Measurements from ENCODE around the gene HNRNPAB. TPM values are rescaled to one million over a fixed set of nuclear protein-coding genes. Genes with fewer than 3 reads are reported as not detected.
"Not testable (repeated sequence)": the region's sequence is repeated elsewhere in the genome, so short reads cannot be mapped to it uniquely, and the experiment has no call there.

Gene HNRNPAB
- total RNA-seq, 2 experiments from 2014 or later: 268 to 391 TPM

GRCh38 chr5:178238711-178239592 lies 34.6 kb downstream of the HNRNPAB start:
- Mint-ChIP-seq H3K4me1 (peaks cover 88% of the 10 kb centered on the region), H3K27ac (peak overlapping the region; percentile 99), H3K9me3 (ENCODE audit: low read depth) (no peaks in the 10 kb centered on the region), H3K4me3 (peak overlapping the region; percentile 62), H3K27me3 (no peaks in the 10 kb centered on the region), H3K36me3 (no peaks in the 10 kb centered on the region)
- CTCF ChIA-PET: interaction anchor here (1.4 to 3.9 kb wide), 4 partner anchors 10 to 28 kb away, joined by 3 to 22 read pairs (median 10); no protein-coding TSS in a partner anchor
- DNase-seq (peak; percentile 89), ATAC-seq (peak; percentile 63)

- not testable (repeated sequence) for H3K27me3 Mint-ChIP-seq; H3K36me3 Mint-ChIP-seq; H3K9me3 Mint-ChIP-seq (ENCODE audit: low read depth)
- ATAC-seq (peak; percentile 7), DNase-seq (peak; percentile 81)
- CTCF ChIA-PET: interaction anchor here (3.1 to 3.9 kb wide), 2 partner anchors 9 to 12 kb away, joined by 14 to 22 read pairs; no protein-coding TSS in a partner anchor
- H3K4me1 Mint-ChIP-seq: peaks cover 80% of the 10 kb centered on the region
- peak overlapping the region; percentile 98 for H3K27ac Mint-ChIP-seq
- peak overlapping the region; percentile 44 for H3K4me3 Mint-ChIP-seq
These were observed 35.4 kb downstream of the HNRNPAB start for GRCh38 chr5:178239626-178240301.

- H3K27me3 Mint-ChIP-seq: no peaks in the 10 kb centered on the region
- H3K27ac Mint-ChIP-seq: peak overlapping the region; percentile 98
- ATAC-seq: peak; percentile 7
- H3K9me3 Mint-ChIP-seq (ENCODE audit: low read depth): no peaks in the 10 kb centered on the region
- no peak for DNase-seq
- H3K4me1 Mint-ChIP-seq: peaks cover 74% of the 10 kb centered on the region
- H3K36me3 Mint-ChIP-seq: no peaks in the 10 kb centered on the region
- H3K4me3 Mint-ChIP-seq: peak overlapping the region; percentile 68
- CTCF ChIA-PET: interaction anchor here (0.7 to 1.2 kb wide), 3 partner anchors 9 to 19 kb away, joined by 3 to 7 read pairs (median 4); no protein-coding TSS in a partner anchor
These were observed 36.0 kb downstream of the HNRNPAB start for GRCh38 chr5:178240341-178240741.

- CTCF ChIA-PET: interaction anchor here (0.7 to 1.2 kb wide), 4 partner anchors 8 to 43 kb away, joined by 3 to 7 read pairs (median 4); no protein-coding TSS in a partner anchor
- peak; percentile 9 for ATAC-seq
These were observed 36.4 kb downstream of the HNRNPAB start for GRCh38 chr5:178240766-178241165.

GRCh38 chr5:178241231-178241663 lies 36.9 kb downstream of the HNRNPAB start:
- peak; percentile 79 for DNase-seq
- Mint-ChIP-seq H3K27ac (peak overlapping the region; percentile 98), H3K9me3 (ENCODE audit: low read depth) (no peaks in the 10 kb centered on the region), H3K36me3 (no peaks in the 10 kb centered on the region), H3K27me3 (no peaks in the 10 kb centered on the region), H3K4me3 (peak overlapping the region; percentile 68), H3K4me1 (peaks cover 65% of the 10 kb centered on the region)
- peak; percentile 31 for ATAC-seq
- CTCF ChIA-PET: interaction anchor here (0.6 to 1.2 kb wide), 5 partner anchors 8 to 43 kb away, joined by 3 to 7 read pairs (median 3); no protein-coding TSS in a partner anchor

More at GRCh38 chr5:178240766-178241165, 36.4 kb downstream of the HNRNPAB start:
- H3K27ac Mint-ChIP-seq: peak overlapping the region; percentile 98
- no peaks in the 10 kb centered on the region for H3K9me3 Mint-ChIP-seq (ENCODE audit: low read depth)
- peak overlapping the region; percentile 68 for H3K4me3 Mint-ChIP-seq
- no peaks in the 10 kb centered on the region for H3K36me3 Mint-ChIP-seq
- H3K27me3 Mint-ChIP-seq: no peaks in the 10 kb centered on the region
- no peak for DNase-seq
- peaks cover 70% of the 10 kb centered on the region for H3K4me1 Mint-ChIP-seq

GRCh38 chr5:178241688-178242231 lies 37.4 kb downstream of the HNRNPAB start:
- CTCF ChIA-PET: interaction anchor here (0.6 kb wide), 1 partner anchor 9 kb away, joined by 3 read pairs; no protein-coding TSS in a partner anchor

GRCh38 chr5:178242416-178242815 lies 38.1 kb downstream of the HNRNPAB start:
- Mint-ChIP-seq H3K27ac (peak overlapping the region; percentile 98), H3K36me3 (no peaks in the 10 kb centered on the region), H3K27me3 (no peaks in the 10 kb centered on the region), H3K4me1 (peaks cover 57% of the 10 kb centered on the region), H3K9me3 (ENCODE audit: low read depth) (no peaks in the 10 kb centered on the region), H3K4me3 (peak overlapping the region; percentile 21)
- ATAC-seq: no peak
- CTCF ChIA-PET: no interaction called here
- DNase-seq: no peak

More at GRCh38 chr5:178241688-178242231, 37.4 kb downstream of the HNRNPAB start:
- peaks cover 60% of the 10 kb centered on the region for H3K4me1 Mint-ChIP-seq
- no peaks in the 10 kb centered on the region for H3K27me3 Mint-ChIP-seq
- H3K9me3 Mint-ChIP-seq (ENCODE audit: low read depth): no peaks in the 10 kb centered on the region
- DNase-seq (no peak), ATAC-seq (peak; percentile 1)
- peak overlapping the region; percentile 98 for H3K27ac Mint-ChIP-seq
- H3K36me3 Mint-ChIP-seq: no peaks in the 10 kb centered on the region
- peak overlapping the region; percentile 68 for H3K4me3 Mint-ChIP-seq

GRCh38 chr5:178244576-178244975 lies 40.2 kb downstream of the HNRNPAB start:
- H3K4me3 Mint-ChIP-seq: no peak overlapping the region
- no peak overlapping the region for H3K27ac Mint-ChIP-seq
- H3K9me3 Mint-ChIP-seq (ENCODE audit: low read depth): no peaks in the 10 kb centered on the region
- DNase-seq: no peak
- ATAC-seq: no peak
- no peaks in the 10 kb centered on the region for H3K27me3 Mint-ChIP-seq
- H3K4me1 Mint-ChIP-seq: peaks cover 57% of the 10 kb centered on the region
- H3K36me3 Mint-ChIP-seq: peaks cover under 1% of the 10 kb centered on the region
- CTCF ChIA-PET: interaction anchor here (1.5 kb wide), 1 partner anchor 16 kb away, joined by 3 read pairs; no protein-coding TSS in a partner anchor

GRCh38 chr5:178245389-178245788 lies 41.1 kb downstream of the HNRNPAB start:
- peaks cover 59% of the 10 kb centered on the region for H3K4me1 Mint-ChIP-seq
- ATAC-seq (no peak), DNase-seq (no peak)
- H3K27ac Mint-ChIP-seq: no peak overlapping the region
- no peaks in the 10 kb centered on the region for H3K27me3 Mint-ChIP-seq
- no peaks in the 10 kb centered on the region for H3K9me3 Mint-ChIP-seq (ENCODE audit: low read depth)
- CTCF ChIA-PET: no interaction called here
- peaks cover 1% of the 10 kb centered on the region for H3K36me3 Mint-ChIP-seq
- no peak overlapping the region for H3K4me3 Mint-ChIP-seq

- Mint-ChIP-seq H3K4me1 (peaks cover 51% of the 10 kb centered on the region), H3K36me3 (peaks cover 1% of the 10 kb centered on the region), H3K4me3 (no peak overlapping the region), H3K27me3 (no peaks in the 10 kb centered on the region), H3K9me3 (ENCODE audit: low read depth) (no peaks in the 10 kb centered on the region), H3K27ac (no peak overlapping the region)
- DNase-seq (no peak), ATAC-seq (no peak)
- CTCF ChIA-PET: interaction anchor here (1.3 kb wide), 2 partner anchors 12 to 34 kb away, joined by 3 to 4 read pairs; no protein-coding TSS in a partner anchor
These were observed 42.4 kb downstream of the HNRNPAB start for GRCh38 chr5:178246624-178247279.

- CTCF ChIA-PET: interaction anchor here (0.6 to 3.8 kb wide), 3 partner anchors 9 to 17 kb away, joined by 3 to 22 read pairs (median 10); no protein-coding TSS in a partner anchor
- ATAC-seq (peak; percentile 28), DNase-seq (no peak)
- Mint-ChIP-seq H3K9me3 (ENCODE audit: low read depth) (no peaks in the 10 kb centered on the region), H3K4me1 (peaks cover 44% of the 10 kb centered on the region), H3K36me3 (peaks cover 1% of the 10 kb centered on the region), H3K27ac (no peak overlapping the region), H3K4me3 (no peak overlapping the region), H3K27me3 (no peaks in the 10 kb centered on the region)
These were observed 43.4 kb downstream of the HNRNPAB start for GRCh38 chr5:178247481-178248456.
